ENCODE results near the gene KLHL17. TPM values are rescaled to one million over a fixed set of nuclear protein-coding genes. Genes with fewer than 3 reads are reported as not detected.
A peak's percentile ranks its signal among the peaks of the same experiment; 100 is the strongest.

Gene KLHL17
- 27.9 TPM for polyA plus RNA-seq (2013, experiment 1 of 4)
- polyA plus RNA-seq (2013, experiment 2 of 4), result 23.2 TPM
- 24.3 TPM for polyA plus RNA-seq (2013, experiment 3 of 4)
- polyA plus RNA-seq (2013, experiment 4 of 4), result 26.7 TPM

- Histone ChIP-seq H3K4me1 (ENCODE audit: control insufficient read depth, insufficient read depth, low read length) (no peaks in the 10 kb centered on the region), H3K36me3 (ENCODE audit: control insufficient read depth, insufficient read depth, low read length) (peaks cover 10% of the 10 kb centered on the region), H3K4me3 (ENCODE audit: insufficient read depth, low read depth, low read length) (peak within 1 kb of the TSS; percentile 100), H3K9me3 (ENCODE audit: control insufficient read depth, low read length) (no peaks in the 10 kb centered on the region), H3K27me3 (ENCODE audit: control insufficient read depth, insufficient read depth, low read length, poor library complexity, severe bottlenecking) (peaks cover 28% of the 10 kb centered on the region), H3K27ac (ENCODE audit: insufficient read depth, low read depth, low read length, poor library complexity, severe bottlenecking) (no peak within 1 kb of the TSS)
- 1% methylated on average over 109 of the region's 109 CpGs for WGBS, 2 experiments
Measured at GRCh38 chr1:960363-961131, at the start of gene KLHL17. KLHL17 (plus strand) TSS chr1:960584; CDS start chr1:960694, 110 bp downstream.

- Histone ChIP-seq H3K27me3 (ENCODE audit: control insufficient read depth, insufficient read depth, low read length, poor library complexity, severe bottlenecking) (peaks cover 81% of the 10 kb centered on the region), H3K27ac (ENCODE audit: insufficient read depth, low read depth, low read length, poor library complexity, severe bottlenecking) (no peak overlapping the region), H3K4me1 (ENCODE audit: control insufficient read depth, insufficient read depth, low read length) (no peaks in the 10 kb centered on the region), H3K36me3 (ENCODE audit: control insufficient read depth, insufficient read depth, low read length) (no peaks in the 10 kb centered on the region), H3K4me3 (ENCODE audit: insufficient read depth, low read depth, low read length) (no peak overlapping the region), H3K9me3 (ENCODE audit: control insufficient read depth, low read length) (no peaks in the 10 kb centered on the region)
- 85 to 86% methylated on average over 25 of the region's 25 CpGs for WGBS, 2 experiments
Measured at GRCh38 chr1:910881-911721, 49.3 kb upstream of the KLHL17 start.

GRCh38 chr1:911875-912739, 48.3 kb upstream of the KLHL17 start:
- 79 to 81% methylated on average over 15 of the region's 15 CpGs for WGBS, 2 experiments
- no peaks in the 10 kb centered on the region for H3K36me3 ChIP-seq (ENCODE audit: control insufficient read depth, insufficient read depth, low read length)
- peaks cover 81% of the 10 kb centered on the region for H3K27me3 ChIP-seq (ENCODE audit: control insufficient read depth, insufficient read depth, low read length, poor library complexity, severe bottlenecking)
- H3K9me3 ChIP-seq (ENCODE audit: control insufficient read depth, low read length), result no peaks in the 10 kb centered on the region
- H3K4me3 ChIP-seq (ENCODE audit: insufficient read depth, low read depth, low read length), result no peak overlapping the region
- no peak overlapping the region for H3K27ac ChIP-seq (ENCODE audit: insufficient read depth, low read depth, low read length, poor library complexity, severe bottlenecking)
- H3K4me1 ChIP-seq (ENCODE audit: control insufficient read depth, insufficient read depth, low read length), result no peaks in the 10 kb centered on the region

DNA sequence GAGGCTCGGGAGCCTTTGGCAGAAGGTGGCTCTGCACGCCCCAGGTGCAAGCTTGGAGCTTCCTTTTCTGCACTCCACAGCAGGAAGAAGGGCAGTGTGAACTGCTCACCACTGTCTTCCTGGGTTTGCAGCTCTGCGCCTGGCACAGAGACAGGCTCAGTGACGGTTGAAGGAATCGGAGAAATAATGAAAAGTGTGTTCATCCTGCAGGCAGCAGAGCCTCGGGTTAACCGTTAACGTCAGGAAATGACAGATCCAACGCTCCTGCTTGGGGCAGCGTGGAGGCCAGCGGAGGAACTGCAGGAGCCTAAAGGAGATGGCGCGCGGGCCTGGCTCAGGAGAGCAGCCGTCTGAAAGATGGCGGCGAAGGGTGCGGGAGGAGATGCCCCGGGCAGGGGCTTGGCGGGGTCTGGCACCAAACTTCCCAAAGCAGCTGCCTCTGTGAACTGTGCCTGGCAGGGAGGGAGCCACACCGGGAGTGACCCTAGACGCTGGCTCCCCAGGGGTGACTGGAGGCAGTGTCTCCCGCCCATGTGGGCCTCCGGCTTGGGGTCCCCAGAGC, 47.6 kb upstream of the KLHL17 start:
- Histone ChIP-seq H3K27me3 (ENCODE audit: control insufficient read depth, insufficient read depth, low read length, poor library complexity, severe bottlenecking) (peaks cover 81% of the 10 kb centered on the region), H3K27ac (ENCODE audit: insufficient read depth, low read depth, low read length, poor library complexity, severe bottlenecking) (no peak overlapping the region), H3K4me1 (ENCODE audit: control insufficient read depth, insufficient read depth, low read length) (no peaks in the 10 kb centered on the region), H3K4me3 (ENCODE audit: insufficient read depth, low read depth, low read length) (no peak overlapping the region), H3K36me3 (ENCODE audit: control insufficient read depth, insufficient read depth, low read length) (no peaks in the 10 kb centered on the region), H3K9me3 (ENCODE audit: control insufficient read depth, low read length) (no peaks in the 10 kb centered on the region)
- WGBS, 2 experiments, result 52 to 56% methylated on average over 24 of the region's 24 CpGs

- no peak overlapping the region for H3K27ac ChIP-seq (ENCODE audit: insufficient read depth, low read depth, low read length, poor library complexity, severe bottlenecking)
- H3K36me3 ChIP-seq (ENCODE audit: control insufficient read depth, insufficient read depth, low read length), result no peaks in the 10 kb centered on the region
- H3K27me3 ChIP-seq (ENCODE audit: control insufficient read depth, insufficient read depth, low read length, poor library complexity, severe bottlenecking), result peaks cover 84% of the 10 kb centered on the region
- H3K4me3 ChIP-seq (ENCODE audit: insufficient read depth, low read depth, low read length), result no peak overlapping the region
- H3K4me1 ChIP-seq (ENCODE audit: control insufficient read depth, insufficient read depth, low read length), result no peaks in the 10 kb centered on the region
- H3K9me3 ChIP-seq (ENCODE audit: control insufficient read depth, low read length), result no peaks in the 10 kb centered on the region
- 89% methylated on average over 16 of the region's 16 CpGs for WGBS, 2 experiments
Measured at GRCh38 chr1:913491-914130, 46.8 kb upstream of the KLHL17 start.

- WGBS, 2 experiments, result 83 to 87% methylated on average over 21 of the region's 21 CpGs
- H3K36me3 ChIP-seq (ENCODE audit: control insufficient read depth, insufficient read depth, low read length), result no peaks in the 10 kb centered on the region
- no peak overlapping the region for H3K27ac ChIP-seq (ENCODE audit: insufficient read depth, low read depth, low read length, poor library complexity, severe bottlenecking)
- no peaks in the 10 kb centered on the region for H3K9me3 ChIP-seq (ENCODE audit: control insufficient read depth, low read length)
- no peaks in the 10 kb centered on the region for H3K4me1 ChIP-seq (ENCODE audit: control insufficient read depth, insufficient read depth, low read length)
- H3K27me3 ChIP-seq (ENCODE audit: control insufficient read depth, insufficient read depth, low read length, poor library complexity, severe bottlenecking), result peaks cover 91% of the 10 kb centered on the region
- H3K4me3 ChIP-seq (ENCODE audit: insufficient read depth, low read depth, low read length), result no peak overlapping the region
Measured at GRCh38 chr1:914131-914890, 46.1 kb upstream of the KLHL17 start.

DNA sequence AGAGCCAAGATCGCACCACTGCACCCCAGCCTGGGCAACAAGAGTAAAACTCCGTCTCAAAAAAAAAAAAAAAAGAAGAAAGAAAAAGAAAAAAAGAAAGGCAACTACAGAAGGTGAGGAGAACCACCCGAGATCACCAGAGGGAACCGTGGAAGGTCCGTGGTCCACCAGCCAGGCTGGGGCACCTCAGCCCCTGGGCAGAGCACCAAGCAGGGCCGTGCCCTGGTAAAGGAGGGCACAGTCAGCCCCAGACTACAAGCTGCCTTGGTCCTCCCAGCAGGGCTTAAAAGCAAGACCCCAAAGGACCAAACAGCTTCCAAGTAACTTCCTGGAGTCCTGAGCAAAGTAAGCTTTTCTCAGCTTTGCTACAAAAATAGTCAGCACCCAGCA, 45.5 kb upstream of the KLHL17 start:
- Histone ChIP-seq H3K27ac (ENCODE audit: insufficient read depth, low read depth, low read length, poor library complexity, severe bottlenecking) (no peak overlapping the region), H3K4me1 (ENCODE audit: control insufficient read depth, insufficient read depth, low read length) (no peaks in the 10 kb centered on the region), H3K4me3 (ENCODE audit: insufficient read depth, low read depth, low read length) (no peak overlapping the region), H3K9me3 (ENCODE audit: control insufficient read depth, low read length) (no peaks in the 10 kb centered on the region), H3K36me3 (ENCODE audit: control insufficient read depth, insufficient read depth, low read length) (no peaks in the 10 kb centered on the region), H3K27me3 (ENCODE audit: control insufficient read depth, insufficient read depth, low read length, poor library complexity, severe bottlenecking) (peaks cover 97% of the 10 kb centered on the region)
- 84 to 90% methylated on average over 6 of the region's 6 CpGs for whole genome bisulfite sequencing, 2 experiments

DNA sequence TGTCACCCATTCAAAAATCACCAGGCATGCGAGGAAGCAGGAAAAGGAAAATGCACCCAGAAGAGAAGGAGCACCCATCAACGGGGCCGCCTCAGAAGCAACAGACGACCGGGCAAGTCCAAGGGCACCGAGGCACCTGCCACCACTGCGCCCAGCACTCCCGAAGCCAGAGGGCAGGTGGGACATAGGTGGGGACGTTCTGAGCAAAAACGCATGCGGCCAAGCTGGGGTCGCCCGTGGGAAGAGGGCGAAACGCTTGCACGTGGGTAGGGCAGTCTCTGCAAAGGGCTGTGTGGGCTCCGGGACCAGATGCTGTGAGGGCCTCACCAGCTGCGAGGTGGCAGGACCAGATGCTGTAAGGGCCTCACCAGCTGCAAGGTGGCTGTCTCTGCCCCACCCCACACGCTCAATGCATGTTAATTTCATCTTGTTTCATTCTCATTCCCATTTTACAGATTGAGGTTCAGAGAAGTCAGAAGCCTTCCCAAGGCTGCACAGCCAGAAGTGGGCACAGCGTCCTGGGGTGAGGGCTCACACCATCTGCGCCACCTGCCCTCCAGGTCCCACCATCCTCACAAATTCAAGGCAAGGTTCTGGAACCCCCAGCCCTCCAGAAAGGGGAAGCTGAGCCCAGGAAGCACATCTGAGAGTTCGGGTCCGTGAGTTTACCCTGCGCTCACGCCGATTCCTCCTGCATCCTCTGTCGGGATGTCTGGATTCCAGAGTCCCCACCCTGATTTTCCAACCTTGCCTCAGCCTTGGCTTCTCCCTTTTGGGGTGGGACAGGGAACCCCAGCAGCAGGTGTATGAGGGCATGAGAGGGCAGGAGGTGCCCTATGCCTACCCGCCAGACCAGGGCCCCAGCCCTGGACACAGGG, 44.9 kb upstream of the KLHL17 start:
- H3K27ac ChIP-seq (ENCODE audit: insufficient read depth, low read depth, low read length, poor library complexity, severe bottlenecking), result no peak overlapping the region
- H3K36me3 ChIP-seq (ENCODE audit: control insufficient read depth, insufficient read depth, low read length), result no peaks in the 10 kb centered on the region
- H3K27me3 ChIP-seq (ENCODE audit: control insufficient read depth, insufficient read depth, low read length, poor library complexity, severe bottlenecking), result peaks cover 98% of the 10 kb centered on the region
- H3K4me1 ChIP-seq (ENCODE audit: control insufficient read depth, insufficient read depth, low read length), result peaks cover 3% of the 10 kb centered on the region
- WGBS, 2 experiments, result 85% methylated on average over 28 of the region's 28 CpGs
- H3K9me3 ChIP-seq (ENCODE audit: control insufficient read depth, low read length), result no peaks in the 10 kb centered on the region
- H3K4me3 ChIP-seq (ENCODE audit: insufficient read depth, low read depth, low read length), result no peak overlapping the region

Measured in ectodermal cell (in vitro differentiated cells).